K562 (cell line): Measurements from ENCODE around the gene FAM120C. TPM values are rescaled to one million over a fixed set of nuclear protein-coding genes. Genes with fewer than 3 reads are reported as not detected.

ENCODE experiments used
- ATAC-seq: fragments of 200-7000 bp; cut with Tn5 transposase; 3 replicates; pipeline ENCODE4 v1.9.1; 2020; ENCODE audit warnings: moderate library complexity
- BruUV-seq: library from RNA; stranded (reverse); fragments of 400-500 nt; replicated peaks from 2 replicates; lab custom pipeline; 2021; lab: Mats Ljungman, UMichigan
- CTCF ChIA-PET: fragments of 300-600 bp; formaldehyde crosslinking; extraction: SDS; loops from one replicate; lab custom pipeline; 2021; ENCODE audit warnings: low intra/inter-chr PET ratio; lab: Yijun Ruan, JAX
- POLR2A ChIA-PET: fragments of 300-600, 350-650 bp; sonication (Branson Sonifier 250); formaldehyde crosslinking; extraction: SDS; loops from one replicate; lab custom pipeline; 2021; ENCODE audit warnings: antibody characterized with exemption, inconsistent platforms; lab: Yijun Ruan, JAX
- DNase-seq, 4 experiments: peaks; one replicate each; pipeline versions ENCODE4 v3.0.0 to v3.0.0-alpha.2; 2011 to 2018; ENCODE audit warnings: low spot score in 3 of 4, mixed read lengths in 3 of 4; ENCODE audit errors: extremely low read depth in 1 of 4
- FAIRE-seq: peaks from 2 replicates; lab custom pipeline; 2011; peaks lifted over from hg19 to GRCh38; lab: Jason Lieb, UNC
- H2AFZ ChIP-seq: 2 replicates; pipeline ENCODE4 v1.6.0; 2011; ENCODE audit warnings: low read depth, low read length, control low read depth, inconsistent platforms
- H3K27ac ChIP-seq: fragments of 200-600 bp; 3 replicates; pipeline ENCODE4 v1.8.0; 2011; ENCODE audit warnings: low read depth, mild to moderate bottlenecking, control low read depth, inconsistent platforms, low read length, moderate library complexity, mixed read lengths; ENCODE audit errors: extremely low read depth
- H3K27me3 ChIP-seq, 2 experiments: fragments of 300-600 bp in 1 of 2; 2 replicates in 1 of 2; 3 replicates in 1 of 2; pipeline versions ENCODE4 v1.6.0 to v1.8.0; 2011; ENCODE audit warnings: inconsistent platforms in 2 of 2, low read length in 2 of 2, mild to moderate bottlenecking in 1 of 2, mixed read lengths in 1 of 2, moderate library complexity in 1 of 2; ENCODE audit not compliant: control insufficient read depth in 2 of 2, insufficient read depth in 2 of 2
- H3K36me3 ChIP-seq: fragments of 300-600 bp; 3 replicates; pipeline ENCODE4 v1.8.0; 2011; ENCODE audit warnings: mild to moderate bottlenecking, low read length, inconsistent platforms; ENCODE audit not compliant: control insufficient read depth, insufficient read depth
- H3K4me1 ChIP-seq, 2 experiments: fragments of 200-600 bp in 1 of 2; replicated peaks in 1 of 2; 2 replicates in 1 of 2; 3 replicates in 1 of 2; pipeline versions ENCODE4 v1.5.1 to v1.8.0; 2011; ENCODE audit warnings: inconsistent platforms in 2 of 2, low read length in 2 of 2, mild to moderate bottlenecking in 1 of 2, mixed read lengths in 1 of 2, moderate library complexity in 1 of 2; ENCODE audit not compliant: control insufficient read depth in 2 of 2, insufficient read depth in 2 of 2
- H3K4me2 ChIP-seq: 2 replicates; pipeline ENCODE4 v1.6.1; 2011; ENCODE audit warnings: low read length, control low read depth, inconsistent platforms, mixed read lengths; ENCODE audit not compliant: insufficient read depth
- H3K4me3 ChIP-seq: fragments of 200-600 bp; sonication (generic), shearing (Covaris generic); 2 replicates; pipeline ENCODE4 v1.5.1; 2016; ENCODE audit warnings: control low read depth, inconsistent platforms
- H3K79me2 ChIP-seq: fragments of 200-600 bp; 3 replicates; pipeline ENCODE4 v1.8.0; 2011; ENCODE audit warnings: low read length, inconsistent platforms; ENCODE audit not compliant: control insufficient read depth, insufficient read depth
- H3K9ac ChIP-seq, 2 experiments: 2 replicates each; pipeline versions ENCODE4 v1.6.0 to v1.6.1; 2011; ENCODE audit warnings: low read depth in 2 of 2, low read length in 2 of 2, control low read depth in 1 of 2, inconsistent platforms in 1 of 2, mild to moderate bottlenecking in 1 of 2, mixed read lengths in 1 of 2; ENCODE audit not compliant: insufficient read depth in 1 of 2
- H3K9me1 ChIP-seq: one replicate; pipeline ENCODE4 v1.6.0; 2011; ENCODE audit warnings: inconsistent platforms, mild to moderate bottlenecking, low read length, moderate library complexity; ENCODE audit not compliant: control insufficient read depth, insufficient read depth
- H3K9me3 ChIP-seq: replicated peaks from 2 replicates; pipeline ENCODE4 v1.5.1; 2011; ENCODE audit warnings: low read depth, low read length, inconsistent platforms; ENCODE audit not compliant: control insufficient read depth, insufficient read depth
- H4K20me1 ChIP-seq: replicated peaks from 2 replicates; pipeline ENCODE4 v1.6.1; 2011; ENCODE audit warnings: low read length, inconsistent platforms, mixed read lengths; ENCODE audit not compliant: control insufficient read depth, insufficient read depth
- CBX2 ChIP-seq: fragments of 200-600 bp; sonication (generic); IDR thresholded peaks from one replicate; pipeline ENCODE4 v1.6.1; 2012; ENCODE audit warnings: mild to moderate bottlenecking, low read length, inconsistent platforms; ENCODE audit not compliant: insufficient read depth, poor library complexity, severe bottlenecking
- CCAR2 ChIP-seq: fragments of 200-400 bp; formaldehyde crosslinking; IDR thresholded peaks from 2 replicates; pipeline ENCODE4 v1.6.1; 2017; ENCODE audit warnings: mild to moderate bottlenecking, low read depth, low read length
- DNMT1 ChIP-seq: fragments of 450-650 bp; IDR thresholded peaks from 2 replicates; pipeline ENCODE4 v1.6.1; 2016; ENCODE audit warnings: antibody characterized with exemption, mild to moderate bottlenecking
- FOXJ3 ChIP-seq: sonication (generic); formaldehyde crosslinking; IDR thresholded peaks from 2 replicates; pipeline ENCODE4 v1.4.0; 2020; ENCODE audit warnings: mild to moderate bottlenecking, missing genetic modification reagents
- RBM17 ChIP-seq: fragments of 200-400 bp; formaldehyde crosslinking; IDR thresholded peaks from 2 replicates; pipeline ENCODE4 v1.6.1; 2017; ENCODE audit warnings: low read depth, mild to moderate bottlenecking, low read length, borderline replicate concordance
- RCOR1 ChIP-seq, 2 experiments: IDR thresholded peaks; 2 replicates each; pipeline ENCODE4 v1.6.1; 2012; ENCODE audit warnings: low read depth in 2 of 2, low read length in 2 of 2, borderline replicate concordance in 1 of 2, improper control_type of control experiment in 1 of 2
- ZBTB17 ChIP-seq: fragments of 450-650 bp; formaldehyde crosslinking; IDR thresholded peaks from 2 replicates; pipeline ENCODE4 v1.4.0; 2020; ENCODE audit warnings: mild to moderate bottlenecking
- WGBS: fragments of 100-300 bp; shearing (Covaris generic); methylation state at CpG from one replicate; pipeline ENCODE4 v1.1.6; 2016; ENCODE audit warnings: low coverage, mixed read lengths; ENCODE audit not compliant: insufficient coverage; ENCODE audit errors: missing lambda C conversion rate; 5-methylcytosine and 5-hydroxymethylcytosine counted together
- in situ Hi-C: fragments of 300-500 bp; cut with MboI; formaldehyde crosslinking; loops from 4 replicates; pipeline ENCODE4 v1.15.0; 2018; ENCODE audit warnings: inconsistent platforms, mixed read lengths
- intact Hi-C: fragments of 100-400 bp; cut with micrococcal nuclease; formaldehyde crosslinking; loops from 2 replicates; pipeline ENCODE4 v1.14.2; 2022
- polyA plus RNA-seq, 8 experiments: library from polyadenylated mRNA; depleted of rRNA in 4 of 8; stranded (reverse) in 5 of 8; unstranded in 3 of 8; fragments of >200 nt; fragmentation: Nextera tagmentation in 2 of 8; fragmentation: Illumina TruSeq in 1 of 8; extraction: Ambion mirVana in 2 of 8; extraction: Trizol in 1 of 8; gene quantifications; 2 replicates each; pipeline versions ENCODE4 v1.2.1 to v1.2.3, GENCODE V29; 2011 to 2014; ENCODE audit warnings: inconsistent platforms in 1 of 8, missing spikeins in 1 of 8
- total RNA-seq, 7 experiments: library from RNA; depleted of rRNA in 6 of 7; stranded (reverse); fragments of >200 nt in 6 of 7; fragmentation: Illumina TruSeq in 2 of 7; extraction: Trizol in 2 of 7; gene quantifications; 2 replicates each; pipeline versions ENCODE4 v1.2.1 to v1.2.3, GENCODE V29; 2011 to 2021; ENCODE audit warnings: low replicate concordance in 1 of 7
- TF ChIP-seq, protein P1 (sequence below): fragments of 450-650 bp; conservative IDR thresholded peaks from 2 replicates; pipeline ENCODE4 v1.6.1; 2016; ENCODE audit warnings: missing genetic modification characterization, low read depth, mild to moderate bottlenecking, control low read depth, missing compliant biosample characterization
- TF ChIP-seq, protein P2 (sequence below): fragments of 200-800 bp; sonication (Bioruptor generic); IDR thresholded peaks from 2 replicates; pipeline ENCODE4 v1.6.1; 2017; ENCODE audit warnings: missing genetic modification characterization, missing compliant biosample characterization
- TF ChIP-seq, protein P3 (sequence below): fragments of 250-450 bp; sonication (Bioruptor Pico); IDR thresholded peaks from 2 replicates; pipeline ENCODE4 v1.8.0; 2022; ENCODE audit warnings: inconsistent platforms, mild to moderate bottlenecking, moderate library complexity, borderline replicate concordance

The FAM120C gene
- total and polyA plus RNA-seq, 9 of the 15 experiments (the other 6 are each of a cell fraction or from before 2014, with no cell fraction given) = 0.21 to 6.7 (median 2.1) TPM

DNA sequence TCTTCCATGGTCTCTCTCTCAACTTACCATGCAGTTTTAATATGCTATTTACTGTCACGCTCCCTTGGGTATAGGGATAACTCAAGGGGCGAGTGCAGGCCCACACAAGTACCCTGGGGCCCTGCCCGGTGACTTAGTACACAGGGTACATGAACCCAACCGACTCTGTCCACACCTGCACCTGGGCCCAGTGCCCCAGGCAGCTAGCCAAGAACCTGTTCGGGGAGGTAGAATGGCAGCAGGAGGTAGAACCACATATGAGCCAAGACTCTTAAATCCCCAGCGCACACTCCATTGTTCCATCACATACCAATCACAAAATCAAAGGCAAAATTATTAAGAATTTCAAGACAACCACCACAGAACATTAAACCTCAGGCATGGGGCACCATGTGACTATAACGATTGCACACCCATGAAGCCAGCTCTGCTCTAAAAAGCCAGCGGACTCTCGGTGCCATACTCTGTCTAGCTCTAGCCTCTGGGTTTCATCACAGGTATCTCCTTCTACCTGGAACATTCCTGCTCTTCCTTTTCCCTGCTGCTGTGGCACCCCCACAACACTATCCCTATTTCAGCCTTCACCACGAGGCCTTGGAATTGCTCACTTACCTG, 153.4 kb downstream of the FAM120C start:
- Histone ChIP-seq H3K27me3 (no peaks in the 10 kb centered on the region), H3K4me1 (no peaks in the 10 kb centered on the region), H3K9ac (no peak overlapping the region), H3K9me1 (no peaks in the 10 kb centered on the region), H3K79me2 (no peaks in the 10 kb centered on the region), H3K27ac (no peak overlapping the region), H3K4me3 (no peak overlapping the region), H3K9me3 (no peaks in the 10 kb centered on the region), H4K20me1 (no peaks in the 10 kb centered on the region), H3K36me3 (peaks cover 24% of the 10 kb centered on the region; the same call in 1 of the 3 replicates), H3K4me2 (no peak overlapping the region), H2AFZ (no peak overlapping the region)
- TF ChIP-seq CBX2 = no peak
- TF ChIP-seq, protein P1, sequence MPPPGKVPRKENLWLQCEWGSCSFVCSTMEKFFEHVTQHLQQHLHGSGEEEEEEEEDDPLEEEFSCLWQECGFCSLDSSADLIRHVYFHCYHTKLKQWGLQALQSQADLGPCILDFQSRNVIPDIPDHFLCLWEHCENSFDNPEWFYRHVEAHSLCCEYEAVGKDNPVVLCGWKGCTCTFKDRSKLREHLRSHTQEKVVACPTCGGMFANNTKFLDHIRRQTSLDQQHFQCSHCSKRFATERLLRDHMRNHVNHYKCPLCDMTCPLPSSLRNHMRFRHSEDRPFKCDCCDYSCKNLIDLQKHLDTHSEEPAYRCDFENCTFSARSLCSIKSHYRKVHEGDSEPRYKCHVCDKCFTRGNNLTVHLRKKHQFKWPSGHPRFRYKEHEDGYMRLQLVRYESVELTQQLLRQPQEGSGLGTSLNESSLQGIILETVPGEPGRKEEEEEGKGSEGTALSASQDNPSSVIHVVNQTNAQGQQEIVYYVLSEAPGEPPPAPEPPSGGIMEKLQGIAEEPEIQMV (tag) = no peak
- TF ChIP-seq, protein P2, sequence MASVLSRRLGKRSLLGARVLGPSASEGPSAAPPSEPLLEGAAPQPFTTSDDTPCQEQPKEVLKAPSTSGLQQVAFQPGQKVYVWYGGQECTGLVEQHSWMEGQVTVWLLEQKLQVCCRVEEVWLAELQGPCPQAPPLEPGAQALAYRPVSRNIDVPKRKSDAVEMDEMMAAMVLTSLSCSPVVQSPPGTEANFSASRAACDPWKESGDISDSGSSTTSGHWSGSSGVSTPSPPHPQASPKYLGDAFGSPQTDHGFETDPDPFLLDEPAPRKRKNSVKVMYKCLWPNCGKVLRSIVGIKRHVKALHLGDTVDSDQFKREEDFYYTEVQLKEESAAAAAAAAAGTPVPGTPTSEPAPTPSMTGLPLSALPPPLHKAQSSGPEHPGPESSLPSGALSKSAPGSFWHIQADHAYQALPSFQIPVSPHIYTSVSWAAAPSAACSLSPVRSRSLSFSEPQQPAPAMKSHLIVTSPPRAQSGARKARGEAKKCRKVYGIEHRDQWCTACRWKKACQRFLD = no peak
- no peak for TF ChIP-seq CCAR2
- no peak for TF ChIP-seq RCOR1 (IDR thresholded peaks at IDR 0.05; ENCODE audit: borderline replicate concordance in 1 of 2, low read depth in 2 of 2, low read length in 2 of 2)
- TF ChIP-seq ZBTB17 (CRISPR knock-in tag) = no peak
- TF ChIP-seq RBM17 = no peak
- no peak for TF ChIP-seq FOXJ3 (CRISPR knock-in tag)
- TF ChIP-seq, protein P3, sequence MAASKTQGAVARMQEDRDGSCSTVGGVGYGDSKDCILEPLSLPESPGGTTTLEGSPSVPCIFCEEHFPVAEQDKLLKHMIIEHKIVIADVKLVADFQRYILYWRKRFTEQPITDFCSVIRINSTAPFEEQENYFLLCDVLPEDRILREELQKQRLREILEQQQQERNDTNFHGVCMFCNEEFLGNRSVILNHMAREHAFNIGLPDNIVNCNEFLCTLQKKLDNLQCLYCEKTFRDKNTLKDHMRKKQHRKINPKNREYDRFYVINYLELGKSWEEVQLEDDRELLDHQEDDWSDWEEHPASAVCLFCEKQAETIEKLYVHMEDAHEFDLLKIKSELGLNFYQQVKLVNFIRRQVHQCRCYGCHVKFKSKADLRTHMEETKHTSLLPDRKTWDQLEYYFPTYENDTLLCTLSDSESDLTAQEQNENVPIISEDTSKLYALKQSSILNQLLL (CRISPR knock-in tag) = no peak
- TF ChIP-seq DNMT1 = no peak
- no peak for ATAC-seq
- no TSS peak for BruUV-seq
- intact Hi-C loops = no loop called here
- no peak for DNase-seq
- 87% methylated on average over 8 of the region's 10 CpGs for WGBS
- no peak for FAIRE-seq
- POLR2A ChIA-PET = no interaction called here
- CTCF ChIA-PET = no interaction called here
- in situ Hi-C loops = no loop called here
